IMR-90 (cell line): ENCODE data around the gene TTC8. TPM values are rescaled to one million over a fixed set of nuclear protein-coding genes. Genes with fewer than 3 reads are reported as not detected.

ENCODE experiments used
- ATAC-seq: fragments of 200-7000 bp; cut with Tn5 transposase; 2 replicates; pipeline ENCODE4 v1.9.1; 2020; ENCODE audit warnings: low read depth, mild to moderate bottlenecking, moderate library complexity
- BruUV-seq: library from RNA; stranded (reverse); fragments of 400-500 nt; replicated peaks from 2 replicates; lab custom pipeline; 2021; lab: Mats Ljungman, UMichigan
- CTCF ChIA-PET: fragments of 300-600 bp; formaldehyde crosslinking; extraction: SDS; loops from one replicate; lab custom pipeline; 2021; ENCODE audit warnings: antibody characterized with exemption; lab: Yijun Ruan, JAX
- POLR2A ChIA-PET: fragments of 300-600 bp; sonication (Branson Sonifier 250); formaldehyde crosslinking; loops from one replicate; lab custom pipeline; 2022; ENCODE audit warnings: antibody characterized with exemption; ENCODE audit not compliant: unreplicated experiment; lab: Charles Lee
- DNase-seq: peaks from one replicate; pipeline ENCODE4 v3.0.0; 2013
- H2AFZ ChIP-seq: replicated peaks from 2 replicates; pipeline ENCODE3; 2013; ENCODE audit warnings: low read length, mild to moderate bottlenecking; ENCODE audit not compliant: poor library complexity
- H2AK5ac ChIP-seq: 2 replicates; pipeline ENCODE4 v1.6.1; 2013; ENCODE audit warnings: low read depth, low read length, inconsistent platforms
- H2AK9ac ChIP-seq: replicated peaks from 2 replicates; pipeline ENCODE3; 2013; ENCODE audit warnings: mild to moderate bottlenecking, low read depth, low read length, moderate library complexity; ENCODE audit not compliant: poor library complexity
- H2BK120ac ChIP-seq: 2 replicates; pipeline ENCODE4 v1.6.1; 2013; ENCODE audit warnings: low read depth, low read length, inconsistent platforms
- H2BK15ac ChIP-seq: 3 replicates; pipeline ENCODE4 v1.6.1; 2013; ENCODE audit warnings: low read depth, low read length, inconsistent platforms
- H2BK20ac ChIP-seq: 2 replicates; pipeline ENCODE4 v1.6.1; 2013; ENCODE audit warnings: low read depth, mild to moderate bottlenecking, inconsistent platforms, low read length, moderate library complexity
- H2BK5ac ChIP-seq: 2 replicates; pipeline ENCODE4 v1.6.1; 2013; ENCODE audit warnings: mild to moderate bottlenecking, low read depth, low read length, inconsistent platforms; ENCODE audit not compliant: poor library complexity, severe bottlenecking
- H3K14ac ChIP-seq: replicated peaks from 2 replicates; pipeline ENCODE4 v1.6.1; 2013; ENCODE audit warnings: low read depth, low read length, inconsistent platforms
- H3K18ac ChIP-seq: 2 replicates; pipeline ENCODE4 v1.6.1; 2013; ENCODE audit warnings: low read depth, low read length, control low read depth
- H3K23ac ChIP-seq: 2 replicates; pipeline ENCODE4 v1.6.1; 2013; ENCODE audit warnings: low read depth, low read length, inconsistent platforms
- H3K27ac ChIP-seq: 2 replicates; pipeline ENCODE4 v1.5.1; 2013; ENCODE audit warnings: mild to moderate bottlenecking, control low read depth, low read length; ENCODE audit not compliant: insufficient read depth
- H3K27me3 ChIP-seq: 2 replicates; pipeline ENCODE4 v1.6.1; 2013; ENCODE audit warnings: low read length; ENCODE audit not compliant: control insufficient read depth, insufficient read depth
- H3K36me3 ChIP-seq: 2 replicates; pipeline ENCODE4 v1.6.1; 2013; ENCODE audit warnings: low read length, mixed read lengths; ENCODE audit not compliant: control insufficient read depth, insufficient read depth
- H3K4ac ChIP-seq: 2 replicates; pipeline ENCODE4 v1.6.1; 2013; ENCODE audit warnings: low read depth, low read length, inconsistent platforms
- H3K4me1 ChIP-seq: 2 replicates; pipeline ENCODE4 v1.6.1; 2013; ENCODE audit warnings: low read length, mixed read lengths; ENCODE audit not compliant: control insufficient read depth, insufficient read depth
- H3K4me2 ChIP-seq: 2 replicates; pipeline ENCODE4 v1.6.1; 2013; ENCODE audit warnings: low read depth, mild to moderate bottlenecking, control low read depth, low read length, moderate library complexity
- H3K4me3 ChIP-seq: 2 replicates; pipeline ENCODE4 v1.5.1; 2013; ENCODE audit warnings: low read depth, mild to moderate bottlenecking, control low read depth, low read length, moderate library complexity; ENCODE audit not compliant: insufficient read depth
- H3K56ac ChIP-seq: 2 replicates; pipeline ENCODE4 v1.6.1; 2013; ENCODE audit warnings: low read length, inconsistent platforms; ENCODE audit not compliant: insufficient read depth; ENCODE audit errors: extremely low read depth
- H3K79me1 ChIP-seq, 2 experiments: 2 replicates each; pipeline ENCODE4 v1.6.1; 2013; ENCODE audit warnings: low read length in 2 of 2, inconsistent platforms in 1 of 2, low read depth in 1 of 2
- H3K9ac ChIP-seq: 2 replicates; pipeline ENCODE4 v1.6.1; 2013; ENCODE audit warnings: low read depth, low read length, control low read depth
- H3K9me1 ChIP-seq: 2 replicates; pipeline ENCODE4 v1.6.1; 2013; ENCODE audit warnings: low read length, inconsistent platforms; ENCODE audit not compliant: insufficient read depth
- H3K9me3 ChIP-seq: 2 replicates; pipeline ENCODE4 v1.6.1; 2013; ENCODE audit warnings: low read length; ENCODE audit not compliant: control insufficient read depth, insufficient read depth
- H4K20me1 ChIP-seq: 2 replicates; pipeline ENCODE4 v1.6.1; 2013; ENCODE audit warnings: low read length, inconsistent platforms; ENCODE audit not compliant: insufficient read depth
- H4K5ac ChIP-seq: 2 replicates; pipeline ENCODE4 v1.6.1; 2013; ENCODE audit warnings: mild to moderate bottlenecking, low read depth, low read length, control low read depth
- H4K8ac ChIP-seq, 2 experiments: 2 replicates each; pipeline ENCODE4 v1.6.1; 2013; ENCODE audit warnings: low read depth in 2 of 2, low read length in 2 of 2, control low read depth in 1 of 2, inconsistent platforms in 1 of 2
- H4K91ac ChIP-seq: 2 replicates; pipeline ENCODE4 v1.6.1; 2013; ENCODE audit warnings: low read depth, low read length, inconsistent platforms; ENCODE audit not compliant: insufficient read depth
- CEBPB ChIP-seq: IDR thresholded peaks from 2 replicates; pipeline ENCODE4 v1.6.1; 2012; ENCODE audit warnings: low read depth, low read length, improper control_type of control experiment
- CHD1 ChIP-seq: IDR thresholded peaks from 2 replicates; pipeline ENCODE4 v1.6.1; 2012; ENCODE audit warnings: low read depth, low read length, improper control_type of control experiment
- CTCF ChIP-seq: conservative IDR thresholded peaks from 2 replicates; pipeline ENCODE4 v1.5.1; 2012; ENCODE audit warnings: mild to moderate bottlenecking, low read depth, low read length, improper control_type of control experiment
- ELK1 ChIP-seq: fragments of 150-350 bp; IDR thresholded peaks from 2 replicates; pipeline ENCODE4 v1.6.1; 2016; ENCODE audit warnings: low read depth, mild to moderate bottlenecking, low read length, moderate library complexity, borderline replicate concordance
- FOS ChIP-seq: fragments of 150-350 bp; IDR thresholded peaks from 2 replicates; pipeline ENCODE4 v1.6.1; 2016; ENCODE audit warnings: low read depth, low read length
- MAFK ChIP-seq: IDR thresholded peaks from 2 replicates; pipeline ENCODE4 v1.6.1; 2012; ENCODE audit warnings: low read depth, low read length, improper control_type of control experiment
- RAD21 ChIP-seq: IDR thresholded peaks from 2 replicates; pipeline ENCODE4 v1.6.1; 2012; ENCODE audit warnings: low read length, improper control_type of control experiment
- RFX5 ChIP-seq: IDR thresholded peaks from 2 replicates; pipeline ENCODE4 v1.8.0; 2012; ENCODE audit warnings: low read depth, mild to moderate bottlenecking, low read length, moderate library complexity
- SMC3 ChIP-seq: fragments of 150-350 bp; IDR thresholded peaks from 2 replicates; pipeline ENCODE4 v1.6.1; 2016; ENCODE audit warnings: low read depth, mild to moderate bottlenecking, antibody characterized with exemption, low read length, moderate library complexity
- USF2 ChIP-seq: fragments of 150-350 bp; IDR thresholded peaks from 2 replicates; pipeline ENCODE4 v1.6.1; 2017; ENCODE audit warnings: mild to moderate bottlenecking, antibody characterized with exemption, low read length, low read depth
- dilution Hi-C: fragments of 300-500 bp; cut with HindIII; formaldehyde crosslinking; loops from one replicate; pipeline ENCODE4 v1.14.3; 2018; ENCODE audit warnings: low sequenced_read_pairs; ENCODE audit not compliant: unreplicated experiment
- in situ Hi-C: fragments of 300-500 bp; cut with MboI; formaldehyde crosslinking; loops from 3 replicates; pipeline ENCODE4 v1.14.3; 2019; ENCODE audit warnings: low sequenced_read_pairs, inconsistent platforms, mixed read lengths
- intact Hi-C: fragments of 100-400 bp; cut with micrococcal nuclease; formaldehyde crosslinking; loops from 2 replicates; pipeline ENCODE4 v1.10.0; 2022
- polyA plus RNA-seq, 3 experiments: library from polyadenylated mRNA; depleted of rRNA; stranded (reverse); fragments of >200 nt; gene quantifications; 2 replicates each; pipeline ENCODE4 v1.2.3, GENCODE V29; 2012; ENCODE audit warnings: low replicate concordance in 1 of 3
- total RNA-seq: library from RNA; depleted of rRNA; stranded (reverse); fragments of >200 nt; gene quantifications from 2 replicates; pipeline ENCODE4 v1.2.3, GENCODE V29; 2012

Gene TTC8
- total and polyA plus RNA-seq, 2 of the 4 experiments (the other 2 are of a cell fraction), result 48.9 to 84.2 TPM

- Histone ChIP-seq H2BK15ac (peak overlapping the region; percentile 47; the same call in 1 of the 3 replicates), H3K79me1 (peaks cover 0 to 20% of the 10 kb centered on the region in 2 experiments; a peak in 3 of 4 replicates), H4K5ac (peak overlapping the region; percentile 65; the same call in 1 of the 2 replicates), H2AK9ac (no peak overlapping the region), H2AK5ac (no peak overlapping the region), H2BK120ac (peak overlapping the region; percentile 64; the same call in 1 of the 2 replicates), H3K4me1 (peaks cover 7% of the 10 kb centered on the region; the same call in 1 of the 2 replicates), H3K23ac (no peak overlapping the region), H3K27ac (no peak overlapping the region), H4K20me1 (peaks cover 3% of the 10 kb centered on the region; the same call in 1 of the 2 replicates), H3K18ac (peak overlapping the region; percentile 52; the same call in 1 of the 2 replicates), H4K91ac (peak overlapping the region; percentile 32; the same call in 1 of the 2 replicates), H3K9me3 (no peaks in the 10 kb centered on the region), H3K36me3 (peaks cover 10% of the 10 kb centered on the region), H3K14ac (0 out of 2 replicates have a peak overlapping the region, but pooled peaks have one; percentile 40), H2BK20ac (peak overlapping the region; percentile 84), H3K4me2 (no peak overlapping the region), H3K56ac (no peak overlapping the region), H2BK5ac (peak overlapping the region; percentile 41), H3K4ac (peak overlapping the region; percentile 60; the same call in 1 of the 2 replicates), H3K27me3 (no peaks in the 10 kb centered on the region), H4K8ac (peak overlapping the region in 1 of 2 experiments; percentile 63; a peak in 2 of 4 replicates), H3K9me1 (peaks cover 9% of the 10 kb centered on the region), H3K9ac (no peak overlapping the region), H2AFZ (no peak overlapping the region), H3K4me3 (no peak overlapping the region)
- in situ Hi-C loops, result no loop called here
- POLR2A ChIA-PET, result no interaction called here
- no peak for TF ChIP-seq USF2
- no peak for TF ChIP-seq FOS
- TF ChIP-seq ELK1, result no peak
- no peak for TF ChIP-seq CEBPB
- TF ChIP-seq CHD1, result no peak
- TF ChIP-seq RFX5, result no peak
- no peak for TF ChIP-seq SMC3
- no peak for TF ChIP-seq RAD21
- no peak for TF ChIP-seq MAFK
- no peak for TF ChIP-seq CTCF
- CTCF ChIA-PET, result interaction anchor here (0.9 kb wide), 1 partner anchor 185 kb away, joined by 4 read pairs; no protein-coding TSS in a partner anchor
- intact Hi-C loops, result no loop called here
- DNase-seq (no peak), ATAC-seq (no peak)
- no TSS peak for BruUV-seq
- dilution Hi-C loops, result no loop called here
Measured at GRCh38 chr14:88853129-88853528, 28.7 kb downstream of the TTC8 start.
